Upper lobe of left lung (tissue), 4 donors: ENCODE data around the gene VEGFB.

ENCODE experiments used
- EP300 ChIP-seq, 4 donors: sonication (generic); formaldehyde crosslinking; IDR thresholded peaks; one replicate each; pipeline ENCODE4 v1.5.1; 2017; ENCODE audit warnings: antibody characterized with exemption in 4 of 4, control low read depth in 2 of 4
- POLR2A ChIP-seq, 4 donors: fragments of 450-650 bp; IDR thresholded peaks; one replicate each; pipeline ENCODE4 v1.5.1; 2016 to 2017; ENCODE audit warnings: antibody characterized with exemption in 4 of 4, mild to moderate bottlenecking in 2 of 4
- POLR2AphosphoS5 ChIP-seq, 2 donors: sonication (generic); formaldehyde crosslinking; IDR thresholded peaks; one replicate each; pipeline ENCODE4 v1.5.1; 2017; ENCODE audit warnings: antibody characterized with exemption in 2 of 2
- TF ChIP-seq, protein P1 (sequence below), 6 experiments: fragments of 450-650 bp in 4 of 6; fragments of 200-600 bp in 2 of 6; sonication (generic) in 2 of 6; IDR thresholded peaks; one replicate each; pipeline ENCODE4 v1.5.1; 2016 to 2019; ENCODE audit warnings: antibody characterized with exemption in 6 of 6

DNA sequence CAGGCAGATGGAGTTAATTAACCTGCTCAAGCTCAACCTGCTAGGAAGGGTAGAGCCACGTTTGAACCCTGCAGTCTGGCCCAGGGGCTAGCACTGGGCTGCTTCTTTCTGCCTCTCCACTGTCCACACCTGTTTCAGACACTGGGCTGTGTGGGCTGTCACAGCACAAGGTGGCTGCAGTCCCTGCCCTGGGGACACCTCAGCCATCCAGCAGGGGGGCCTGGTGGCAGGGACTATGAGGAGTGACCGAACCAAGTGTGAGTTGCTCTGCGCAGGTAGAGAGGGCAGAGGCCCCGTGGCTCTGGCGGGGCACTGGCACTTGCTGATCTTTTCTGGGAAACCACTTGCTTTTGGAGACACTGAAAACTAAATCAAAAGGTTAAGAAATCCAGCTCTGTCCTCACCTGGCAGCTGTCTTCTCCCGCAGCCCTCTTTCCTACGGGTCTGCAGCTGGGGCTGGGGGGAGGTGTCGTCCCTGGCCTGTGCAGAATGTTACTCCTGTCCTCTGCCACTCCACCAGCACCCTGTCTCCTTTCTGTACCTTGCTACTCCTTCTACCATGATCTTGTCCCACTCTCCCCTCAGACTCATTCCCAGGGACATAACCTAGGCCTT is 44.3 kb downstream of the VEGFB start:
- TF ChIP-seq, protein P1, sequence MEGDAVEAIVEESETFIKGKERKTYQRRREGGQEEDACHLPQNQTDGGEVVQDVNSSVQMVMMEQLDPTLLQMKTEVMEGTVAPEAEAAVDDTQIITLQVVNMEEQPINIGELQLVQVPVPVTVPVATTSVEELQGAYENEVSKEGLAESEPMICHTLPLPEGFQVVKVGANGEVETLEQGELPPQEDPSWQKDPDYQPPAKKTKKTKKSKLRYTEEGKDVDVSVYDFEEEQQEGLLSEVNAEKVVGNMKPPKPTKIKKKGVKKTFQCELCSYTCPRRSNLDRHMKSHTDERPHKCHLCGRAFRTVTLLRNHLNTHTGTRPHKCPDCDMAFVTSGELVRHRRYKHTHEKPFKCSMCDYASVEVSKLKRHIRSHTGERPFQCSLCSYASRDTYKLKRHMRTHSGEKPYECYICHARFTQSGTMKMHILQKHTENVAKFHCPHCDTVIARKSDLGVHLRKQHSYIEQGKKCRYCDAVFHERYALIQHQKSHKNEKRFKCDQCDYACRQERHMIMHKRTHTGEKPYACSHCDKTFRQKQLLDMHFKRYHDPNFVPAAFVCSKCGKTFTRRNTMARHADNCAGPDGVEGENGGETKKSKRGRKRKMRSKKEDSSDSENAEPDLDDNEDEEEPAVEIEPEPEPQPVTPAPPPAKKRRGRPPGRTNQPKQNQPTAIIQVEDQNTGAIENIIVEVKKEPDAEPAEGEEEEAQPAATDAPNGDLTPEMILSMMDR (IDR thresholded peaks at IDR 0.05) = no peak
- TF ChIP-seq POLR2A (IDR thresholded peaks at IDR 0.05) (no peak), EP300 (IDR thresholded peaks at IDR 0.05) (no peak), POLR2AphosphoS5 (IDR thresholded peaks at IDR 0.05) (no peak)
